Endothelial cell (in vitro differentiated cells): ENCODE results near the gene TAP1. TPM values are rescaled to one million over a fixed set of nuclear protein-coding genes. Genes with fewer than 3 reads are reported as not detected.

Experiments
- DNase-seq: peaks from one replicate; pipeline ENCODE4 v3.0.0; 2021; ENCODE audit warnings: low spot score
- H3K27ac Mint-ChIP-seq: one replicate; pipeline ENCODE4 v1.8.0; 2021; ENCODE audit warnings: mixed read lengths, inconsistent platforms; ENCODE audit not compliant: unreplicated experiment
- H3K27me3 Mint-ChIP-seq: one replicate; pipeline ENCODE4 v1.8.0; 2021; ENCODE audit warnings: mild to moderate bottlenecking, moderate library complexity, mixed read lengths, inconsistent platforms; ENCODE audit not compliant: unreplicated experiment
- H3K36me3 Mint-ChIP-seq: one replicate; pipeline ENCODE4 v1.8.0; 2021; ENCODE audit warnings: mild to moderate bottlenecking, low read depth, mixed read lengths, inconsistent platforms; ENCODE audit not compliant: unreplicated experiment
- H3K4me1 Mint-ChIP-seq: one replicate; pipeline ENCODE4 v1.8.0; 2021; ENCODE audit warnings: mild to moderate bottlenecking, mixed read lengths, inconsistent platforms; ENCODE audit not compliant: unreplicated experiment
- H3K4me3 Mint-ChIP-seq: one replicate; pipeline ENCODE4 v1.8.0; 2021; ENCODE audit warnings: mild to moderate bottlenecking, mixed read lengths, inconsistent platforms; ENCODE audit not compliant: unreplicated experiment
- H3K9me3 Mint-ChIP-seq: one replicate; pipeline ENCODE4 v1.8.0; 2021; ENCODE audit warnings: mixed read lengths, inconsistent platforms; ENCODE audit not compliant: unreplicated experiment
- CTCF ChIP-seq: fragments of 200-600 bp; sonication (generic); IDR thresholded peaks from one replicate; pipeline ENCODE4 v1.5.0; 2021; ENCODE audit warnings: antibody characterized with exemption; ENCODE audit not compliant: unreplicated experiment
- total RNA-seq: library from RNA; stranded (reverse); fragmentation: NEBNext Ultra II Directional; extraction: Animal tissue kit (Norgen Biotek cat#: 25700); gene quantifications from one replicate; pipeline ENCODE4 v1.2.1, GENCODE V29; 2021; ENCODE audit not compliant: unreplicated experiment

TAP1 gene
- total RNA-seq, 1 donor from 2014 or later = 1.6 TPM

DNA sequence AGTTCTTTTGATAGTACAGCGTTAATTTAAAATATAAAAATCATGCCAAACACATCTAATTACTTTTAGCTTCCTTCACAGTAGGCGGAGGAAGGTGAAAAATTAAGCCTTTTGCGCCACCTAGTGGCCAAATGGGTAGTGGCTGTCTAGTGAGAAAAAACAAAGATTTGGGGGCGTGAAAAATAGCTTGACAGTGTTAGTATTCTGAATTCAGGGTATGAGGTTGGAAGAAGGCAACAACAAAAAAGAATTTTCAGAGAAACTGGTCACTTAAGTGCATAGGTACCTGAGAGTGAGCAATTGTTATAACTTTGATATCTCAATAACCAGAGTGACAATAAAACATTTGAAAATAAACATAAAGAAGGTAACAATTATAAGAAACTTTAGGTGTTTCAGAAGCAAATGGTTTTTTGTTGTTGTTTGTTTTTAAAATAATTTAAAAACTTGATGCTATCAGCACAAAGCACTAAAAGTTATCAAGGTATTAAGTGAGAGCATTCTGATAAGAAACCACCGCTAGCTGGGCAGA lies 14.8 kb upstream of the TAP1 start:
- H3K36me3 Mint-ChIP-seq = no peaks in the 10 kb centered on the region
- peak; percentile 92 for TF ChIP-seq CTCF
- H3K9me3 Mint-ChIP-seq = no peaks in the 10 kb centered on the region
- H3K27me3 Mint-ChIP-seq = no peaks in the 10 kb centered on the region
- no peak overlapping the region for H3K4me3 Mint-ChIP-seq
- no peaks in the 10 kb centered on the region for H3K4me1 Mint-ChIP-seq
- DNase-seq = peak; percentile 73
- no peak overlapping the region for H3K27ac Mint-ChIP-seq

DNA sequence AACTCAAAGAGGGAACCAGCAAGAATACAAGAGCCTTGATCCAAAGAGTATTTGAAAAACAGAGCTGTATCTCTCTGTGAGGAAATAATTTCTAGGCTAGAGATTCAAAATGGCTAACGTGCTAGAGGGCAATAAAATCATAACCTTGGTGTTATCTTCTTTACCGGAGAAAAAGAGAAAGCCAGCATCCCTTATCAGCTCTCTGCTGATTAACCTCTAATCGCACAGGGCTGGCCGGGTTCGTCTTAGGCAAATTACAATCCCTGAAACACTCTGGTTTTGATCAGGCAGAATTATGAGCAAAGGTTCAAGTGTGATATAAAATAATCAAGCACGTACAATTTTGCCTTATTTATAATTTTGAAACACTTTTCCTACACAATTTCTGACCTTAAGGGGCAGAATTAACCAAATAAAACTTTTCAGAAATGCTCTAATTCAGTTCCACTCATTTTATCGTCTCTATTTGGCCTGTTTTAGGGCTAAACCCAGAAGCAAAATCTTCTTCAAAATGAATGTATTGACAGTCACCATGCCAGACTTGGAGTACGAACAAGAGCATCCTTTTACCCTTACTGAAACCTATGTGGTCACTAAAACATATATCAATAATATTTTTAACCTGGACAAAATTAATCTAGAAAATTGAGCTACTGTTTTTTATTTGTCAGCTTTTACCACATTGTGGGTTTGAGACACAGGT lies 14.2 kb upstream of the TAP1 start:
- Mint-ChIP-seq H3K27ac (no peak overlapping the region), H3K27me3 (no peaks in the 10 kb centered on the region), H3K36me3 (no peaks in the 10 kb centered on the region), H3K4me3 (no peak overlapping the region), H3K4me1 (no peaks in the 10 kb centered on the region), H3K9me3 (no peaks in the 10 kb centered on the region)
- TF ChIP-seq CTCF = no peak
- no peak for DNase-seq

DNA sequence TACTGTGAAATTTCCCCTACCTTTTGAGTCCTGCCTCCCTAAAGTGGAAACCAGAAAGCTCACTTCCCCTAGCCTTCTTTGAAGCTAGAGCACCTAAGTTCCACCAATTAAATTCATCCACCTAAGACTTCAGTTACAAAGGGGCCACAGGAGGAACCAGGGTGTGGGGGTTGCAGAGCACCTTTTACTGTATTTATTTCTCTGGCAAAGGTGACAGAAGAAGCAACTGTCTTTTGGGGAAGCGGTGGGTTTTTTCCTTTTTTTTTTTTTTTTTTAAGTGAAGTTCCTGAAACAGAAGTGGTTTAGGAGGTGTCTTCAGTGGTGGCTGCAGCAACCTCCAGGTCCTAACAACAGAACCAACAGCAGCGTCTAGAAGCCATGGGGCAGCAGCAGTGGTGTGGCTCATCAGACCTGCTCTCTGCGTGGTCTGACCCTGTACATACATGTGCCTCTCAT lies 13.5 kb upstream of the TAP1 start:
- Mint-ChIP-seq H3K4me1 (no peaks in the 10 kb centered on the region), H3K27ac (no peak overlapping the region), H3K36me3 (no peaks in the 10 kb centered on the region), H3K27me3 (no peaks in the 10 kb centered on the region), H3K4me3 (no peak overlapping the region), H3K9me3 (no peaks in the 10 kb centered on the region)
- no peak for TF ChIP-seq CTCF
- no peak for DNase-seq

- no peak for DNase-seq
- no peaks in the 10 kb centered on the region for H3K4me1 Mint-ChIP-seq
- H3K9me3 Mint-ChIP-seq = no peaks in the 10 kb centered on the region
- H3K27me3 Mint-ChIP-seq = no peaks in the 10 kb centered on the region
- no peaks in the 10 kb centered on the region for H3K36me3 Mint-ChIP-seq
- no peak overlapping the region for H3K4me3 Mint-ChIP-seq
- no peak overlapping the region for H3K27ac Mint-ChIP-seq
- no peak for TF ChIP-seq CTCF
Observed at GRCh38 chr6:32865724-32866443, 12.4 kb upstream of the TAP1 start.

DNA sequence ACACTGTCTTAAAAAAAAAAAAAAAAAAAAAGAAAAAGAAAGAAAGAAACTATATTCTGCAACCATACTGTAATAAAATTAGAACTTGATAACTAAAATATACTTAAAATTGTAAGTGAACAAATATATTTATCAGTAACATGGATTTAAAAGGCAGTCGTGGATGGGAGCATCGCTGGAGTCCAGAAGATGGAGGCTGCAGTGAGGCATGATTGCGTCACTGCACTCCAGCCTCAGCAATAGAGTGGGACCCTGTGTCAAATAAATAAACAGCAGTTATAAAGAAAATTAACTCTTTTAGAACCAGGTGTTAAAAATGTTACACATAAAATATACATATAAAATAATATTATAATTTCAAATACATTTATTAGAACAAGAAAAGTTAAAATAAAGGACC lies 9.2 kb upstream of the TAP1 start:
- Mint-ChIP-seq H3K4me3 (no peak overlapping the region), H3K9me3 (no peaks in the 10 kb centered on the region), H3K36me3 (no peaks in the 10 kb centered on the region), H3K4me1 (peaks cover 3% of the 10 kb centered on the region), H3K27me3 (no peaks in the 10 kb centered on the region), H3K27ac (no peak overlapping the region)
- no peak for TF ChIP-seq CTCF
- no peak for DNase-seq
